ENCODE results near the gene BLMH. TPM values are rescaled to one million over a fixed set of nuclear protein-coding genes. Genes with fewer than 3 reads are reported as not detected.

Gene BLMH
- total RNA-seq, 1 experiment from 2014 or later = 92.8 TPM

DNA sequence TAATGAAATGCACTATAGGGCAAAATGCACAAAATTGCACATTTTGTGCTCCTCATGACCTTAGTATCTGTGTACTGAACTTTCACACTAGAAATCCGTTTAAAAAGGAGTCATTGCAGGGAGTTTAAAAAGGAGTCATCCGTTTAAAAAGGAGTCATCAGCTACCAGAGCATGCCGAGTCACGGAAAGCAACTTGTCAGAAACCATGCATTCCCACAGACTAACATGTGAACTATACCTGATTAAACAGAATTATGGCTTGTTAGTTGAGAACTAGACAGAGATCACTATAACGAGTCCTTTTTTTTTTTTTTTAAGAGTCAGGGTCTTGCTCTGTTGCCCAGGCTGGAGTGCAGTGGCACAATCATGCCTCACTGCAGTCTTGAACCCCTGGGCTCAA, 92.1 kb downstream of the BLMH start:
- DNase-seq = no peak
- H3K27me3 ChIP-seq = no peaks in the 10 kb centered on the region
- H3K4me1 ChIP-seq = no peaks in the 10 kb centered on the region
- H3K36me3 ChIP-seq = no peaks in the 10 kb centered on the region
- no peaks in the 10 kb centered on the region; the same call in 1 of the 2 replicates for H3K9me3 ChIP-seq (replicated peaks)
- H3K4me3 ChIP-seq = no peak overlapping the region
- no peak overlapping the region for H3K27ac ChIP-seq

Other genes with a start within 250 kb of the BLMH start
- 21.1 and 27.3 TPM in 2 replicates for gene NSRP1, start 175.1 kb downstream of the BLMH start, total RNA-seq (2014; rRNA removed; shearing (Covaris generic))
- gene SLC6A4, start 56.2 kb downstream of the BLMH start, total RNA-seq (2014; rRNA removed; shearing (Covaris generic)) = 0.16 TPM in 1 of 2 replicates, not detected in the other
- not detected in 2 replicates for gene TMIGD1, start 42.1 kb upstream of the BLMH start, total RNA-seq (2014; rRNA removed; shearing (Covaris generic))
- gene CPD, start 87.0 kb upstream of the BLMH start, total RNA-seq (2014; rRNA removed; shearing (Covaris generic)) = 56.1 and 63.6 TPM in 2 replicates
- 39.9 and 43.3 TPM in 2 replicates for gene GOSR1, start 185.5 kb upstream of the BLMH start, total RNA-seq (2014; rRNA removed; shearing (Covaris generic))

Measured in SJCRH30 (cell line).